ENCODE measurements around the gene SLC25A46. TPM values are rescaled to one million over a fixed set of nuclear protein-coding genes. Genes with fewer than 3 reads are reported as not detected.

Gene SLC25A46
- total RNA-seq, 1 donor, result 98.1 TPM

DNA sequence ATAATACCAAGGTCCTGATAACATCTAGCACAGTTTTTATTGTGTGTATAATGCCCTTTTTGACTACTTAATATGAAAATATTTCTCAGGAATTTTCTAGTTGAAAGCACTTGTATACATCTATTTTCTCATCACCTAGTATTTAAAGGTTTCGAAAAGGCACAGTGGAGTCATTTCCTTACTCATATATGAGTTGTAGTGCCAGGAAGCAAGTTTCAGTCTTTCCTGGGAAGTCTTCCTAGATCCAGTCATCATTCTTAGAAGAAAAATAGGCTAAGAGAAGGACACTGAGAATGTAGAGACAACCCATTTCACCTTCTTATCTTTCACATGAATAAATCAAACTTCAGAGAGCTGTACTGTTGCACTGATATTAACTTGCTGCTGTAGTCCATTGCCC is 70.2 kb downstream of the SLC25A46 start:
- Histone ChIP-seq H3K4me1 (ENCODE audit: insufficient read depth, low read length) (no peaks in the 10 kb centered on the region), H2AFZ (ENCODE audit: low read length) (no peak overlapping the region), H3K27ac (ENCODE audit: low read depth, low read length) (no peak overlapping the region), H3K4me3 (ENCODE audit: insufficient read depth, low read length) (no peak overlapping the region), H3K36me3 (ENCODE audit: insufficient read depth, low read length) (no peaks in the 10 kb centered on the region), H4K20me1 (ENCODE audit: insufficient read depth, low read length) (no peaks in the 10 kb centered on the region), H3K9me3 (ENCODE audit: low read depth, low read length) (no peaks in the 10 kb centered on the region), H3K4me2 (ENCODE audit: insufficient read depth, low read length) (no peak overlapping the region), H3K27me3 (ENCODE audit: insufficient read depth, low read length) (no peaks in the 10 kb centered on the region), H3K79me2 (ENCODE audit: insufficient read depth, low read length) (no peaks in the 10 kb centered on the region)
- no peak for DNase-seq (ENCODE audit: insufficient read length, low spot score, missing footprints)
- TF ChIP-seq, protein P1, sequence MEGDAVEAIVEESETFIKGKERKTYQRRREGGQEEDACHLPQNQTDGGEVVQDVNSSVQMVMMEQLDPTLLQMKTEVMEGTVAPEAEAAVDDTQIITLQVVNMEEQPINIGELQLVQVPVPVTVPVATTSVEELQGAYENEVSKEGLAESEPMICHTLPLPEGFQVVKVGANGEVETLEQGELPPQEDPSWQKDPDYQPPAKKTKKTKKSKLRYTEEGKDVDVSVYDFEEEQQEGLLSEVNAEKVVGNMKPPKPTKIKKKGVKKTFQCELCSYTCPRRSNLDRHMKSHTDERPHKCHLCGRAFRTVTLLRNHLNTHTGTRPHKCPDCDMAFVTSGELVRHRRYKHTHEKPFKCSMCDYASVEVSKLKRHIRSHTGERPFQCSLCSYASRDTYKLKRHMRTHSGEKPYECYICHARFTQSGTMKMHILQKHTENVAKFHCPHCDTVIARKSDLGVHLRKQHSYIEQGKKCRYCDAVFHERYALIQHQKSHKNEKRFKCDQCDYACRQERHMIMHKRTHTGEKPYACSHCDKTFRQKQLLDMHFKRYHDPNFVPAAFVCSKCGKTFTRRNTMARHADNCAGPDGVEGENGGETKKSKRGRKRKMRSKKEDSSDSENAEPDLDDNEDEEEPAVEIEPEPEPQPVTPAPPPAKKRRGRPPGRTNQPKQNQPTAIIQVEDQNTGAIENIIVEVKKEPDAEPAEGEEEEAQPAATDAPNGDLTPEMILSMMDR (IDR thresholded peaks at IDR 0.05; ENCODE audit: extremely low read depth, low read depth, low read length), result no peak

Other genes with a start within 250 kb of the SLC25A46 start
- 1.4 and 2.7 TPM in 2 replicates for gene TMEM232, start 12.3 kb upstream of the SLC25A46 start, total RNA-seq